Stimulated activated naive CD8-positive, alpha-beta T cell treated with anti-CD3 and anti-CD28 coated beads, Interleukin-15, amount 100 ng/mL, for 72 hours (primary cell): ENCODE data around the gene ARL15.
A peak's percentile ranks its signal among the peaks of the same experiment; 100 is the strongest.

Experiments used
- ATAC-seq: fragments of 150-1000 bp; cut with Tn5 transposase; 2 replicates; pipeline ENCODE4 v1.10.0; 2021; ENCODE audit warnings: mild to moderate bottlenecking, moderate library complexity
- DNase-seq, 2 donors: peaks; one replicate each; pipeline ENCODE4 v3.0.0; 2021 to 2022
- H3K27ac Mint-ChIP-seq, 2 donors: one replicate each; pipeline ENCODE4 v1.8.0; 2022; ENCODE audit warnings: mild to moderate bottlenecking in 2 of 2, mixed read lengths in 2 of 2, moderate library complexity in 2 of 2
- H3K27me3 Mint-ChIP-seq: one replicate; pipeline ENCODE4 v1.8.0; 2022; ENCODE audit warnings: mixed read lengths
- H3K4me1 Mint-ChIP-seq: one replicate; pipeline ENCODE4 v1.8.0; 2022; ENCODE audit warnings: mild to moderate bottlenecking, mixed read lengths
- H3K4me3 Mint-ChIP-seq, 2 donors: one replicate each; pipeline ENCODE4 v1.8.0; 2022; ENCODE audit warnings: mild to moderate bottlenecking in 2 of 2, mixed read lengths in 2 of 2, moderate library complexity in 1 of 2
- H3K9me3 Mint-ChIP-seq, 2 donors: one replicate each; pipeline ENCODE4 v1.8.0; 2022; ENCODE audit warnings: mixed read lengths in 2 of 2

ARL15 gene

GRCh38 chr5:53956196-53956595 lies 354.2 kb downstream of the ARL15 start:
- Mint-ChIP-seq H3K9me3 (peaks cover 11 to 17% of the 10 kb centered on the region in 2 donors), H3K4me1 (no peaks in the 10 kb centered on the region), H3K4me3 (no peak overlapping the region), H3K27me3 (no peaks in the 10 kb centered on the region), H3K27ac (no peak overlapping the region)
- ATAC-seq = no peak
- no peak for DNase-seq

- ATAC-seq (no peak), DNase-seq (no peak)
- Mint-ChIP-seq H3K9me3 (peaks cover 0 to under 1% of the 10 kb centered on the region in 2 donors), H3K27ac (peak overlapping the region in 1 of 2 donors; percentile 49), H3K4me3 (no peak overlapping the region), H3K27me3 (no peaks in the 10 kb centered on the region), H3K4me1 (no peaks in the 10 kb centered on the region)
These were observed 359.8 kb downstream of the ARL15 start for GRCh38 chr5:53950621-53951020.

DNA sequence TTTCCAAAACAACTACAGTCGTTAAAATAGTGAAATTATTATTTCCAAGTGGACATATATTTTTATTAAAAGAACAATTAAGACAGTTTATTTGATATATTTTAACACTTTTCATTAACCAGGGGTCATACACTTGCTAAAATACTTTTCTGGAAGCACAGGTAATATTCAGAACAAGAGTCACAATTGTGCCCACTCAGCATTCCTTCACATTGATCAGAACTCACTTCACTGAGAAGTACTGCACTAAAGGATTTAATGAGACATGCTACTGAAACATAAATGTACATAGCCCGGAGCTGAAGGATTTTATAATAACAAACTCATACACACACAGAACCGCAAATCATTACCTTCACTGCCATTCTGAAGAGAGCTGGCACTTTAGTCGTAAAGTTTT lies 361.8 kb downstream of the ARL15 start:
- Mint-ChIP-seq H3K27ac (no peak overlapping the region), H3K4me1 (no peaks in the 10 kb centered on the region), H3K4me3 (no peak overlapping the region), H3K9me3 (no peaks in the 10 kb centered on the region), H3K27me3 (no peaks in the 10 kb centered on the region)
- no peak for ATAC-seq
- no peak for DNase-seq

- H3K4me1 Mint-ChIP-seq = no peaks in the 10 kb centered on the region
- no peak for DNase-seq
- ATAC-seq = no peak
- H3K27me3 Mint-ChIP-seq = no peaks in the 10 kb centered on the region
- peak overlapping the region in 1 of 2 donors; percentile 57 for H3K27ac Mint-ChIP-seq
- H3K9me3 Mint-ChIP-seq = peaks cover 0 to 9% of the 10 kb centered on the region in 2 donors
- H3K4me3 Mint-ChIP-seq = no peak overlapping the region
These were observed 363.8 kb downstream of the ARL15 start for GRCh38 chr5:53946405-53947100.

DNA sequence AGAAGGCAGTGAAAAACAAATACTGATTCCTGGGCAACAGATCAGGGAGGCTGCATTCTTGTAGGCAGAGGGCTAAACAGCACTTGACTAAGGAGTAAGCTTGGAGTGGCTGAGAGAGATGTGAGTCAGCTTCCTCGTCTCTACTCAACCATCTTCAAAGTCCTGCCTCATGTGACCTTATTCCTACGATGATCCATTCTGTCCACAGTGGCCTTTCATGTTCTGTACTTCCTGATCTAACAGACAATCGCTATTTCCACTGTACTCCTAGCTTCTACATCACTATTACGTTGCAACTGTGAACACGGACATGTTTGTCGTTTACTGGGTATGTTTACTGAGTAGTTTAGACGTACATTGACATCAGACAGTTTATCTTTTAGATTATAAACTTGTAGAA lies 365.4 kb downstream of the ARL15 start:
- no peak overlapping the region for H3K27ac Mint-ChIP-seq
- H3K4me3 Mint-ChIP-seq = no peak overlapping the region
- peaks cover 0 to 9% of the 10 kb centered on the region in 2 donors for H3K9me3 Mint-ChIP-seq
- H3K4me1 Mint-ChIP-seq = no peaks in the 10 kb centered on the region
- no peak for ATAC-seq
- H3K27me3 Mint-ChIP-seq = no peaks in the 10 kb centered on the region
- DNase-seq = no peak

DNA sequence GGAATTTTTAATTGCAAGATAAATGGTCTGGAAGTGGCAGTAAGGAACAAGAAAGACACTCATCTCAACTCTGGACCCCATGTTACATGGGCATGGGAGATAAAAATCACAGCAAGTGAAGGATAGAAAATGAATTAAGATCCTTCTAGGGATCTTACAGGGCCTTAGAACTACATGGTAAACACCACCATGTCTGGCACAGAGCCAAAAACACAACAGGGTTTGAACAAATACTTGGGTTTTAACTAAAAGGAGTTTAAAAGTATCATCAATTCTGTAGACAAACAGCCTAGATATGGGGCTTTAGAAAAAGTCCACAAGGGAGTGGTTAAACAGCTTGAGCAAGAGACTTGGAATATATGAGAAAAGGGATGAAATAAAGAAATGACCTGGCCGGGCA lies 366.4 kb downstream of the ARL15 start:
- Mint-ChIP-seq H3K27me3 (no peaks in the 10 kb centered on the region), H3K4me3 (no peak overlapping the region), H3K9me3 (peaks cover 0 to 9% of the 10 kb centered on the region in 2 donors), H3K4me1 (no peaks in the 10 kb centered on the region), H3K27ac (no peak overlapping the region)
- no peak for DNase-seq
- no peak for ATAC-seq

DNA sequence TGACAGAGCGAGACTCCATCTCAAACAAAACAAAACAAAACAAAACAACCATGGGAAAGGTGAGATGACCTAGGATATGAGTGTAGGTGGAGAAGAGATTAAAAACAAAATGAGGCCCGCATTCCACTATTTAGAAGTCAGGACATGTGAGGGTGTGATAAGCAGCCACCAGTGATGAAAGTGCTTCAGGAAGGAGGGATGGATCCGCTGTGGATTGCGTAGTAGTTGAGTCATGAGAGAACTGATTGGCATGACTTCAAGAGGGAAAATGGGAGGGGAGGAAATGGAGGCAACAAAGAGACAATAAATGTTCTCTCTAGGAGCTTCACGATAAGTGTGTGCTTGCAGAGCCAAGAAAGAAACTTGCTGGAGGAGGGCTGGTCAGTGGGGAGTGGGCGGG lies 367.6 kb downstream of the ARL15 start:
- DNase-seq (no peak), ATAC-seq (no peak)
- no peak overlapping the region for H3K27ac Mint-ChIP-seq
- H3K4me1 Mint-ChIP-seq = no peaks in the 10 kb centered on the region
- peaks cover 0 to 9% of the 10 kb centered on the region in 2 donors for H3K9me3 Mint-ChIP-seq
- no peaks in the 10 kb centered on the region for H3K27me3 Mint-ChIP-seq
- no peak overlapping the region for H3K4me3 Mint-ChIP-seq

- Mint-ChIP-seq H3K9me3 (peaks cover 0 to 9% of the 10 kb centered on the region in 2 donors), H3K4me1 (no peaks in the 10 kb centered on the region), H3K27me3 (no peaks in the 10 kb centered on the region), H3K4me3 (no peak overlapping the region), H3K27ac (no peak overlapping the region)
- ATAC-seq (no peak), DNase-seq (no peak)
These were observed 369.5 kb downstream of the ARL15 start for GRCh38 chr5:53940921-53941320.

GRCh38 chr5:53937467-53937866 lies 372.9 kb downstream of the ARL15 start:
- no peak for ATAC-seq
- no peak overlapping the region for H3K4me3 Mint-ChIP-seq
- H3K27me3 Mint-ChIP-seq = no peaks in the 10 kb centered on the region

DNA sequence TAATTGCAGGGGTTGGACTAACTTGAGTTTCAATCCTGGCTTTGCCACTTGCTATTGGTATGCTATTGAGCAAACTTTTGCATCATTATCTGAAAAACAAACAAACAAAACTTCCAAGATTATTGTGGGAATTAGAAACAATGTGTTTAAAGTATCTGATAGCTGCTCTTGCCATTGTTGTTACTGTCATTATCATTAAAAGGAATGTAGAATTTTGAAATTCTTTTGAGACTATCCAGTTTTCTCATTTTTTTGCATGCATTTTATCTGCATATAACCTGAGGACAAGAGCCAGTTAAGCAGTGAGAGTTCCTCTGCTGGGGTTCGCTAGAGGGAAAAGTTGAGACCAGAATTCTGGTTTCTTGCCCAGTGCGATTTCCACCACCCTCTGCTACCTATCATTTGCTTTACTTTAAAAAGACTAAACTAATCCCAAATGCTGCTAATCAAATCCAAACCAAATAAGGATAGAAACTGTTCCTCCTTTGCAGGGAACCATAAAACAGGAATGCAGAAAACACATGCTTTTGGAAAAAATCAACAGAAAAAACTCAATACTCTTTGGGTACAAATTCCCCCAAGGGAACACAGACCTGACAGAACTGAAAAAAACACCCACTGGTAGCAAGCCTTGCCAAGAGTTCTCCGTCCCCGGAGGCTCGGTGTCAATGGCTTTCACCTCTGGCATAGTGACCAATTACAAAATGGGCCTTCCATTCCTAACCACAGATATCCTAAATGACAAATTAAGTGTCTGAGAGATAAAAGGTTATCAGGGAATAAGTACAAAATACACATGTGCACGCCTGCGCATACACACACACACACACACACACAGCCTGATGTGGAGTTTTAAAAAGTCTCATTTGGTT lies 373.7 kb downstream of the ARL15 start:
- Mint-ChIP-seq H3K27me3 (no peaks in the 10 kb centered on the region), H3K4me3 (no peak overlapping the region), H3K27ac (no peak overlapping the region), H3K4me1 (no peaks in the 10 kb centered on the region), H3K9me3 (no peaks in the 10 kb centered on the region)
- ATAC-seq (no peak), DNase-seq (no peak)

More at GRCh38 chr5:53937467-53937866, 372.9 kb downstream of the ARL15 start:
- Mint-ChIP-seq H3K9me3 (peaks cover 0 to under 1% of the 10 kb centered on the region in 2 donors), H3K27ac (no peak overlapping the region), H3K4me1 (no peaks in the 10 kb centered on the region)
- DNase-seq = no peak

GRCh38 chr5:53934151-53934820 lies 376.1 kb downstream of the ARL15 start:
- no peak for ATAC-seq
- no peaks in the 10 kb centered on the region for H3K27me3 Mint-ChIP-seq
- no peak for DNase-seq

GRCh38 chr5:53932351-53932750 lies 378.0 kb downstream of the ARL15 start:
- ATAC-seq (no peak), DNase-seq (no peak)
- Mint-ChIP-seq H3K9me3 (no peaks in the 10 kb centered on the region), H3K27ac (no peak overlapping the region), H3K4me3 (no peak overlapping the region), H3K4me1 (no peaks in the 10 kb centered on the region), H3K27me3 (no peaks in the 10 kb centered on the region)

More at GRCh38 chr5:53934151-53934820, 376.1 kb downstream of the ARL15 start:
- Mint-ChIP-seq H3K4me3 (no peak overlapping the region), H3K9me3 (no peaks in the 10 kb centered on the region), H3K27ac (no peak overlapping the region), H3K4me1 (no peaks in the 10 kb centered on the region)

- DNase-seq (no peak), ATAC-seq (no peak)
- no peaks in the 10 kb centered on the region for H3K9me3 Mint-ChIP-seq
- H3K27me3 Mint-ChIP-seq = no peaks in the 10 kb centered on the region
- H3K27ac Mint-ChIP-seq = no peak overlapping the region
- H3K4me1 Mint-ChIP-seq = no peaks in the 10 kb centered on the region
- H3K4me3 Mint-ChIP-seq = no peak overlapping the region
These were observed 379.9 kb downstream of the ARL15 start for GRCh38 chr5:53930457-53930856.

DNA sequence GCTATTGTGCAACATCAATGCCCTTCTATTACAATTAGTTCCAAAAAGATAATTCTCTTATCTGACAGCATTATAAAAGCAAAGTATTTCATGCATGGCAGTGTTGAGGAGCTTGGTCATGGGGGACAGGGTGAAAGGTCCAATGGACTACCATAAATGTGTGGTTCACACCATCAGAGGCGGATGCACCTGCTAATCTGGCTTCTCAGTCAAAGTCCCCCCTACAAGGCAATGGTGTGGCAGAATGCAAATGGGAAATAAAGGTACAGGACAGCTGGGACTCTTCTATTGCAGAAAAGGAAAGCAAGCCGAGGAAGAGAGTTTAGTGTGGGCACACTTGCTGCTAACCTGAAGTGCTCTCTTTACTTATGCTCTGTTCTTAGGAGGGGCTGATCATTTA lies 380.8 kb downstream of the ARL15 start:
- Mint-ChIP-seq H3K9me3 (no peaks in the 10 kb centered on the region), H3K4me1 (no peaks in the 10 kb centered on the region), H3K4me3 (no peak overlapping the region), H3K27me3 (no peaks in the 10 kb centered on the region), H3K27ac (no peak overlapping the region)
- no peak for DNase-seq
- no peak for ATAC-seq

GRCh38 chr5:53929152-53929551 lies 381.2 kb downstream of the ARL15 start:
- ATAC-seq (no peak), DNase-seq (no peak)
- no peaks in the 10 kb centered on the region for H3K27me3 Mint-ChIP-seq
- H3K4me1 Mint-ChIP-seq = no peaks in the 10 kb centered on the region
- H3K9me3 Mint-ChIP-seq = no peaks in the 10 kb centered on the region
- H3K4me3 Mint-ChIP-seq = no peak overlapping the region
- H3K27ac Mint-ChIP-seq = no peak overlapping the region

- Mint-ChIP-seq H3K4me3 (no peak overlapping the region), H3K9me3 (no peaks in the 10 kb centered on the region), H3K27ac (no peak overlapping the region), H3K27me3 (no peaks in the 10 kb centered on the region), H3K4me1 (no peaks in the 10 kb centered on the region)
- ATAC-seq (no peak), DNase-seq (no peak)
These were observed 381.7 kb downstream of the ARL15 start for GRCh38 chr5:53928641-53929040.
